Astrocyte (in vitro differentiated cells and primary cell): Measurements from ENCODE around the gene TOP1. TPM values are rescaled to one million over a fixed set of nuclear protein-coding genes. Genes with fewer than 3 reads are reported as not detected.

Experiments
- DNase-seq: peaks from one replicate; pipeline ENCODE4 v3.0.0-alpha.2; 2010; ENCODE audit warnings: low read depth
- FAIRE-seq: peaks from 2 replicates; lab custom pipeline; 2011; peaks lifted over from hg19 to GRCh38; lab: Jason Lieb, UNC
- H2AFZ ChIP-seq: 2 replicates; pipeline ENCODE4 v1.6.0; 2012; ENCODE audit warnings: low read depth, low read length, inconsistent platforms
- H3K27ac ChIP-seq: 2 replicates; pipeline ENCODE4 v1.5.1; 2011; ENCODE audit warnings: low read depth, low read length, inconsistent platforms
- H3K27me3 ChIP-seq: 2 replicates; pipeline ENCODE4 v1.6.0; 2011; ENCODE audit warnings: low read length, inconsistent platforms; ENCODE audit not compliant: insufficient read depth
- H3K36me3 ChIP-seq: 2 replicates; pipeline ENCODE4 v1.5.1; 2011; ENCODE audit warnings: low read length, inconsistent platforms; ENCODE audit not compliant: insufficient read depth
- H3K4me1 ChIP-seq: 2 replicates; pipeline ENCODE4 v1.5.1; 2011; ENCODE audit warnings: low read length, inconsistent platforms; ENCODE audit not compliant: insufficient read depth
- H3K4me2 ChIP-seq: 2 replicates; pipeline ENCODE4 v1.6.0; 2012; ENCODE audit warnings: low read length, inconsistent platforms
- H3K4me3 ChIP-seq: 2 replicates; pipeline ENCODE4 v1.5.1; 2011; ENCODE audit warnings: low read depth, mild to moderate bottlenecking, low read length, inconsistent platforms; ENCODE audit not compliant: insufficient read depth
- H3K79me2 ChIP-seq: 2 replicates; pipeline ENCODE4 v1.6.0; 2012; ENCODE audit warnings: mild to moderate bottlenecking, low read length, inconsistent platforms; ENCODE audit not compliant: insufficient read depth
- H3K9ac ChIP-seq: 2 replicates; pipeline ENCODE4 v1.6.0; 2012; ENCODE audit warnings: mild to moderate bottlenecking, low read length, inconsistent platforms
- H3K9me3 ChIP-seq: 2 replicates; pipeline ENCODE4 v1.5.1; 2012; ENCODE audit warnings: low read depth, mild to moderate bottlenecking, low read length, inconsistent platforms; ENCODE audit not compliant: insufficient read depth
- H4K20me1 ChIP-seq: 2 replicates; pipeline ENCODE4 v1.6.0; 2012; ENCODE audit warnings: low read length, inconsistent platforms; ENCODE audit not compliant: insufficient read depth
- H3K27ac Mint-ChIP-seq: one replicate; pipeline ENCODE4 v1.8.0; 2021; ENCODE audit warnings: mild to moderate bottlenecking, mixed read lengths; ENCODE audit not compliant: unreplicated experiment
- H3K27me3 Mint-ChIP-seq: one replicate; pipeline ENCODE4 v1.8.0; 2021; ENCODE audit warnings: low read depth, mixed read lengths; ENCODE audit not compliant: unreplicated experiment
- H3K36me3 Mint-ChIP-seq: one replicate; pipeline ENCODE4 v1.8.0; 2021; ENCODE audit warnings: low read depth, mixed read lengths; ENCODE audit not compliant: unreplicated experiment
- H3K4me1 Mint-ChIP-seq: one replicate; pipeline ENCODE4 v1.8.0; 2021; ENCODE audit warnings: low read depth, mixed read lengths; ENCODE audit not compliant: unreplicated experiment
- H3K4me3 Mint-ChIP-seq: one replicate; pipeline ENCODE4 v1.8.0; 2021; ENCODE audit warnings: mild to moderate bottlenecking, moderate library complexity, mixed read lengths; ENCODE audit not compliant: unreplicated experiment
- H3K9me3 Mint-ChIP-seq: one replicate; pipeline ENCODE4 v1.8.0; 2021; ENCODE audit warnings: mild to moderate bottlenecking, mixed read lengths; ENCODE audit not compliant: unreplicated experiment
- EZH2 ChIP-seq: IDR thresholded peaks from 2 replicates; pipeline ENCODE4 v1.6.1; 2012; ENCODE audit warnings: mild to moderate bottlenecking, low read length, inconsistent platforms; ENCODE audit not compliant: insufficient read depth
- total RNA-seq: library from RNA; stranded (reverse); gene quantifications from 2 replicates; pipeline ENCODE4 v1.2.1, GENCODE V29; 2021
- TF ChIP-seq, protein P1 (sequence below): IDR thresholded peaks from 2 replicates; pipeline ENCODE4 v1.5.1; 2011; ENCODE audit warnings: low read depth, mild to moderate bottlenecking, inconsistent platforms, low read length, moderate library complexity; ENCODE audit not compliant: insufficient read depth

Gene TOP1
- total RNA-seq, 1 donor from 2014 or later = 63.5 TPM

DNA sequence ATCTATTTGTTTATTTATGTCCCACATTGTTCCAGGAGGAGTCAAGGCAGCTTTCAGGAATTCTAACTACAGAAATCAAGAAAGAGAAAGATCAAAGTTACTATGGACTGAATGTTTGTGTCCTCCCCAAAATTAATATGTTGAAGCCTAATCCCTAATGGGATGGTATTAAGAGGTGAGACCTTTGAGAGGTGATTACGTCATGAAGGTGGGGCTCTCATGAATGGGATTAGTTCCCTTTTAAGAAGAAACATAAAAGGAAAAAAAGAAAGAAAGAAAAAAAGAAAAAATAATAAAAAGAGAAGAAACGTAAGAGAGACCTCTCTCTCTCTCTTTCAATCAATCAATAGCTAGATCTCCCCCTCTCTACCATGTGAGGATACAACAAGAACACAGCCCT is 44.7 kb upstream of the TOP1 start:
- no peaks in the 10 kb centered on the region for H3K27me3 ChIP-seq
- TF ChIP-seq EZH2 = no peak
- TF ChIP-seq, protein P1, sequence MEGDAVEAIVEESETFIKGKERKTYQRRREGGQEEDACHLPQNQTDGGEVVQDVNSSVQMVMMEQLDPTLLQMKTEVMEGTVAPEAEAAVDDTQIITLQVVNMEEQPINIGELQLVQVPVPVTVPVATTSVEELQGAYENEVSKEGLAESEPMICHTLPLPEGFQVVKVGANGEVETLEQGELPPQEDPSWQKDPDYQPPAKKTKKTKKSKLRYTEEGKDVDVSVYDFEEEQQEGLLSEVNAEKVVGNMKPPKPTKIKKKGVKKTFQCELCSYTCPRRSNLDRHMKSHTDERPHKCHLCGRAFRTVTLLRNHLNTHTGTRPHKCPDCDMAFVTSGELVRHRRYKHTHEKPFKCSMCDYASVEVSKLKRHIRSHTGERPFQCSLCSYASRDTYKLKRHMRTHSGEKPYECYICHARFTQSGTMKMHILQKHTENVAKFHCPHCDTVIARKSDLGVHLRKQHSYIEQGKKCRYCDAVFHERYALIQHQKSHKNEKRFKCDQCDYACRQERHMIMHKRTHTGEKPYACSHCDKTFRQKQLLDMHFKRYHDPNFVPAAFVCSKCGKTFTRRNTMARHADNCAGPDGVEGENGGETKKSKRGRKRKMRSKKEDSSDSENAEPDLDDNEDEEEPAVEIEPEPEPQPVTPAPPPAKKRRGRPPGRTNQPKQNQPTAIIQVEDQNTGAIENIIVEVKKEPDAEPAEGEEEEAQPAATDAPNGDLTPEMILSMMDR = no peak
- no peak overlapping the region for H3K4me2 ChIP-seq
- Mint-ChIP-seq H3K27me3 (peaks cover 2% of the 10 kb centered on the region), H3K9me3 (peaks cover 7% of the 10 kb centered on the region), H3K36me3 (no peaks in the 10 kb centered on the region), H3K27ac (no peak overlapping the region), H3K4me1 (no peaks in the 10 kb centered on the region), H3K4me3 (no peak overlapping the region)
- FAIRE-seq = no peak
- H3K4me1 ChIP-seq = no peaks in the 10 kb centered on the region
- no peaks in the 10 kb centered on the region for H4K20me1 ChIP-seq
- no peak overlapping the region for H3K27ac ChIP-seq
- DNase-seq = no peak
- no peak overlapping the region for H3K4me3 ChIP-seq
- H3K79me2 ChIP-seq = no peaks in the 10 kb centered on the region
- H3K9me3 ChIP-seq = no peaks in the 10 kb centered on the region
- H2AFZ ChIP-seq = no peak overlapping the region
- no peak overlapping the region for H3K9ac ChIP-seq
- no peaks in the 10 kb centered on the region for H3K36me3 ChIP-seq

DNA sequence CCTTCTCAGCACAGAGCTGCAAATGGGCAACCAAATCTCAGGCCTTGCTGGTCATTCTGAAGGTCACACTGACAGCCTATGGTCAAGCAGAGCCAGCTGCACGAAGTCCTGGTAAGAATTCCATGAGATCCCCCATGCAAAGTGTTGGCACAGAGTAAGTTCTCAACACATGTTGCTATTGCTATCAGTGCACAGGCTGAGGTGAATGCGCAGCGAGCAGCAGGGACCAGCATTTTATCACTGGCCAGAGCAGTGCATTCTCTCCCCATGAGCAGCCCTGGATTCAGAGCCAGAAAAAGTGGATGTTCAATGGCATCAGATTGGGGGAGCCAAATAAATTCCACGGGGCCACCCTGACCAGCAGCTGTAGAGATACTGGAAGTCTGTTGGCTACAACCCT is 44.1 kb upstream of the TOP1 start:
- H3K36me3 Mint-ChIP-seq = no peaks in the 10 kb centered on the region
- Histone ChIP-seq H3K27me3 (no peaks in the 10 kb centered on the region), H3K79me2 (no peaks in the 10 kb centered on the region), H3K4me2 (no peak overlapping the region), H4K20me1 (no peaks in the 10 kb centered on the region), H3K4me3 (no peak overlapping the region), H3K36me3 (no peaks in the 10 kb centered on the region), H3K9me3 (no peaks in the 10 kb centered on the region), H3K27ac (no peak overlapping the region), H2AFZ (no peak overlapping the region), H3K4me1 (no peaks in the 10 kb centered on the region), H3K9ac (no peak overlapping the region)
- no peak for DNase-seq
- no peaks in the 10 kb centered on the region for H3K4me1 Mint-ChIP-seq
- peaks cover 7% of the 10 kb centered on the region for H3K9me3 Mint-ChIP-seq
- no peak overlapping the region for H3K4me3 Mint-ChIP-seq
- no peak for FAIRE-seq
- peaks cover 2% of the 10 kb centered on the region for H3K27me3 Mint-ChIP-seq
- TF ChIP-seq, protein P1 = no peak
- no peak for TF ChIP-seq EZH2
- H3K27ac Mint-ChIP-seq = no peak overlapping the region

DNA sequence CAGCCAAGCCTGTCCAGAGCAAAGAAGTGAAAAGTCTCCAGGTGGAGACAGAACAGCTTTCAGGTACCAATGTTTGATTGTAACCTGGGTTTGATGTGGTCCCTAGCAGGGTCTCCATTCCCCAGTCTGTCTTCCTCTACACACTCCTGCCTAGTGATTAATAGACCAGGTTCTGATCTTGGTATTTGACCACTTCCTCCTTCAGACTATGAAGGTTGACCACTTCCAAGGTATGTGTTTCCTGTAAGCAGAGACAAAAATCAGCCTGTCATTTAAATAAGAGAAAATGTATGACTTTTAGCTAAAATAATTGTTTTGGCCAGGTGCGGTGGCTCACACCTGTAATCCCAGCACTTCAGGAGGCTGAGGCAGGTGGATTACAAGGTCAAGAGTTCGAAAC is 41.8 kb upstream of the TOP1 start:
- DNase-seq = no peak
- peaks cover 7% of the 10 kb centered on the region for H3K9me3 Mint-ChIP-seq
- FAIRE-seq = no peak
- no peak overlapping the region for H3K4me2 ChIP-seq
- H3K79me2 ChIP-seq = no peaks in the 10 kb centered on the region
- H3K27ac Mint-ChIP-seq = no peak overlapping the region
- no peaks in the 10 kb centered on the region for H3K9me3 ChIP-seq
- no peaks in the 10 kb centered on the region for H3K4me1 ChIP-seq
- TF ChIP-seq, protein P1 = no peak
- TF ChIP-seq EZH2 = no peak
- H3K36me3 ChIP-seq = no peaks in the 10 kb centered on the region
- H2AFZ ChIP-seq = no peak overlapping the region
- no peaks in the 10 kb centered on the region for H4K20me1 ChIP-seq
- H3K4me1 Mint-ChIP-seq = peaks cover 13% of the 10 kb centered on the region
- H3K4me3 Mint-ChIP-seq = no peak overlapping the region
- no peak overlapping the region for H3K9ac ChIP-seq
- no peaks in the 10 kb centered on the region for H3K27me3 ChIP-seq
- H3K36me3 Mint-ChIP-seq = no peaks in the 10 kb centered on the region
- H3K4me3 ChIP-seq = no peak overlapping the region
- no peak overlapping the region for H3K27ac ChIP-seq
- H3K27me3 Mint-ChIP-seq = peaks cover 2% of the 10 kb centered on the region
